DOHH2 (cell line): ENCODE results near the gene PCP4L1.
"Not testable (repeated sequence)": the region's sequence is repeated elsewhere in the genome, so short reads cannot be mapped to it uniquely, and the experiment has no call there.

Experiments used
- CTCF ChIP-seq: fragments of 200-600 bp; sonication (generic); IDR thresholded peaks from one replicate; pipeline ENCODE4 v1.5.1; 2014; ENCODE audit warnings: antibody characterized with exemption, mild to moderate bottlenecking, low read depth, low read length; ENCODE audit not compliant: poor library complexity, severe bottlenecking
- EZH2phosphoT487 ChIP-seq: fragments of 200-600 bp; sonication (generic); IDR thresholded peaks from 2 replicates; pipeline ENCODE4 v1.6.1; 2017; ENCODE audit warnings: borderline replicate concordance, mild to moderate bottlenecking, antibody characterized with exemption, low read length, moderate library complexity, mixed read lengths

- not testable (repeated sequence) for TF ChIP-seq CTCF, EZH2phosphoT487
These were observed 2.5 kb upstream of the PCP4L1 start for GRCh38 chr1:161255955-161256520.
